Thoracic aorta (tissue), 2 donors: ENCODE measurements around the gene SKIC8. TPM values are rescaled to one million over a fixed set of nuclear protein-coding genes. Genes with fewer than 3 reads are reported as not detected.

Source experiments
- ATAC-seq: fragments of 150-250 bp; one replicate; pipeline ENCODE4 v1.8.0; 2017; ENCODE audit warnings: low read depth; ENCODE audit not compliant: insufficient number of reproducible peaks, low FRiP score
- DNase-seq: peaks from one replicate; pipeline ENCODE4 v3.0.0-alpha.2; 2020; ENCODE audit warnings: low spot score
- H3K27ac ChIP-seq, 2 donors: fragments of 200-600 bp; sonication (generic); 1 replicate in 1 of 2; 2 replicates in 1 of 2; pipeline ENCODE4 v1.5.1; 2016; ENCODE audit warnings: mild to moderate bottlenecking in 2 of 2, moderate library complexity in 2 of 2
- H3K27me3 ChIP-seq: fragments of 200-600 bp; sonication (generic); replicated peaks from 2 replicates; pipeline ENCODE4 v1.6.0; 2016; ENCODE audit warnings: mild to moderate bottlenecking; ENCODE audit not compliant: insufficient read depth
- H3K36me3 ChIP-seq: fragments of 200-600 bp; sonication (generic); one replicate; pipeline ENCODE4 v1.5.1; 2016
- H3K4me1 ChIP-seq, 2 donors: fragments of 200-600 bp; sonication (generic); 1 replicate in 1 of 2; 2 replicates in 1 of 2; pipeline versions ENCODE4 v1.5.1 to v1.6.0; 2016; ENCODE audit warnings: low read depth in 2 of 2, mild to moderate bottlenecking in 1 of 2; ENCODE audit not compliant: control insufficient read depth in 1 of 2
- H3K4me3 ChIP-seq: fragments of 200-600 bp; sonication (generic); 2 replicates; pipeline ENCODE4 v1.5.1; 2016; ENCODE audit warnings: mild to moderate bottlenecking
- H3K9me3 ChIP-seq: fragments of 200-600 bp; sonication (generic); 2 replicates; pipeline ENCODE4 v1.5.1; 2016
- CTCF ChIP-seq: fragments of 200-600 bp; sonication (generic); IDR thresholded peaks from one replicate; pipeline ENCODE4 v1.5.1; 2019; ENCODE audit warnings: antibody characterized with exemption
- total RNA-seq, 2 donors: library from RNA; depleted of rRNA; stranded (reverse); fragments of >200 nt; gene quantifications; one replicate each; pipeline versions ENCODE4 v1.1.0 to v1.2.3, GENCODE V29; 2016

Gene SKIC8
- total RNA-seq, 2 donors from 2014 or later: 41.6 to 74.2 TPM

GRCh38 chr15:78263351-78263781, 36.0 kb downstream of the SKIC8 start:
- Histone ChIP-seq H3K27ac (no peak overlapping the region), H3K9me3 (no peaks in the 10 kb centered on the region), H3K4me1 (peaks cover 3 to 30% of the 10 kb centered on the region in 2 donors), H3K36me3 (no peaks in the 10 kb centered on the region), H3K27me3 (no peaks in the 10 kb centered on the region), H3K4me3 (no peak overlapping the region)
- peak; percentile 18 for TF ChIP-seq CTCF
- DNase-seq (no peak), ATAC-seq (no peak)

GRCh38 chr15:78261062-78261461, 38.3 kb downstream of the SKIC8 start:
- ATAC-seq: no peak
- H3K27me3 ChIP-seq: no peaks in the 10 kb centered on the region
- peaks cover 3 to 11% of the 10 kb centered on the region in 2 donors for H3K4me1 ChIP-seq
- no peak for DNase-seq
- H3K36me3 ChIP-seq: no peaks in the 10 kb centered on the region
- no peaks in the 10 kb centered on the region for H3K9me3 ChIP-seq
- H3K27ac ChIP-seq: no peak overlapping the region
- H3K4me3 ChIP-seq: no peak overlapping the region
- TF ChIP-seq CTCF: no peak

DNA sequence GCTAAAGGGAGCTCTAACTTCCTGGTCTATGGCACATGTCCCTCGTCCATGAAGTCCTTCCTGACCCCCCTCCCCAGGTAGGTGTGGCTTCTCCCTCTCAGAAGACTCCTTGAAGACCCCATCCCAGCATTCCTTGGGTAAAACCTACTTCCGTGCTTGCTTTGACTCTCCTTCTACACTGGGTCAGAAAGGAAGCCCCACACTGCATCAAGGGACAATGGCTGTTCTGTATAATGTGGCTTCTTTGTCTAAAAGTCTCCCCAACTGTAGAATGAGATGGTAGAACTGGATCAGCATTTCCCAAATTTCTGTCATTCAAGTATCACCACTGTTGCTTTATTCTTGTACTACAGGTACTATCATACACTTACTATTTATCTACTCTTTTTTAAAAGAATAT, 38.9 kb downstream of the SKIC8 start:
- H3K4me3 ChIP-seq: no peak overlapping the region
- H3K36me3 ChIP-seq: no peaks in the 10 kb centered on the region
- ATAC-seq: no peak
- DNase-seq: no peak
- no peak overlapping the region for H3K27ac ChIP-seq
- H3K27me3 ChIP-seq: no peaks in the 10 kb centered on the region
- TF ChIP-seq CTCF: no peak
- H3K4me1 ChIP-seq: peaks cover 2 to 8% of the 10 kb centered on the region in 2 donors
- H3K9me3 ChIP-seq: no peaks in the 10 kb centered on the region

- no peaks in the 10 kb centered on the region for H3K27me3 ChIP-seq
- H3K27ac ChIP-seq: no peak overlapping the region
- ATAC-seq (no peak), DNase-seq (no peak)
- H3K36me3 ChIP-seq: no peaks in the 10 kb centered on the region
- H3K4me1 ChIP-seq: no peaks in the 10 kb centered on the region
- no peak overlapping the region for H3K4me3 ChIP-seq
- H3K9me3 ChIP-seq: no peaks in the 10 kb centered on the region
- TF ChIP-seq CTCF: no peak
These were observed 40.2 kb downstream of the SKIC8 start for GRCh38 chr15:78259232-78259631.

DNA sequence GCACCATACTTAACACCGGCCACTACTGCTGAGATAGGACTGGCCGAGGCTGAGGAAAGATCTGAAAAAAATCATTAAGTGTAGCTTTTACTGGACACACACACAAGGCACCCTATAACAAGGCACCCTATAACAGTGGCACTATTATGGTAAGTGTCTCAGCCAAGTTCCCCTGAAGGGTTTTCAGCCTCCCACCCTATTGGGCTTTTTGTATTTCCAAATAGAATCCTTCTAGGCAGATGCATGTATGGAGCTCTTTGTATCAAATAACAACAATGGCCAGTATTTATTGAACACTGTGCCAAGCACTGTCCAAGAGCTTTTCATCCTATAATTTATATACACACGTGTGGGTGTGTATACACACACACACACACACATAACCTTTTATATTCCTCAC, 41.7 kb downstream of the SKIC8 start:
- Histone ChIP-seq H3K27ac (no peak overlapping the region), H3K4me3 (no peak overlapping the region), H3K36me3 (no peaks in the 10 kb centered on the region), H3K4me1 (no peaks in the 10 kb centered on the region), H3K27me3 (no peaks in the 10 kb centered on the region), H3K9me3 (no peaks in the 10 kb centered on the region)
- no peak for ATAC-seq
- TF ChIP-seq CTCF: no peak
- no peak for DNase-seq
